DOHH2 (cell line): ENCODE results near the gene TRIM63.

Experiments used
- H3F3A ChIP-seq: fragments of 200-600 bp; sonication (generic), shearing (Covaris generic); 2 replicates; pipeline ENCODE4 v1.6.0; 2016; ENCODE audit warnings: antibody characterized with exemption, mild to moderate bottlenecking; ENCODE audit not compliant: control insufficient read depth, insufficient read depth
- H3K27ac ChIP-seq: fragments of 200-600 bp; sonication (generic); 2 replicates; pipeline ENCODE4 v1.5.1; 2014; ENCODE audit warnings: low read depth, mild to moderate bottlenecking, low read length, moderate library complexity
- H3K27me3 ChIP-seq: fragments of 200-600 bp; sonication (generic); 2 replicates; pipeline ENCODE4 v1.6.1; 2014; ENCODE audit warnings: mild to moderate bottlenecking, low read length, mixed read lengths; ENCODE audit not compliant: control insufficient read depth
- H3K36me3 ChIP-seq: fragments of 200-600 bp; sonication (generic); 2 replicates; pipeline ENCODE4 v1.6.1; 2014; ENCODE audit warnings: mild to moderate bottlenecking, low read length, moderate library complexity, mixed read lengths; ENCODE audit not compliant: control insufficient read depth
- H3K4me1 ChIP-seq: fragments of 200-600 bp; sonication (generic); 2 replicates; pipeline ENCODE4 v1.6.1; 2014; ENCODE audit warnings: mild to moderate bottlenecking, low read length, mixed read lengths; ENCODE audit not compliant: control insufficient read depth
- H3K4me2 ChIP-seq: fragments of 200-600 bp; sonication (generic); 2 replicates; pipeline ENCODE4 v1.6.0; 2014; ENCODE audit warnings: mild to moderate bottlenecking, low read length, moderate library complexity
- H3K4me3 ChIP-seq: fragments of 200-600 bp; sonication (generic); 2 replicates; pipeline ENCODE4 v1.5.1; 2014; ENCODE audit warnings: mild to moderate bottlenecking, low read length, mixed read lengths
- H3K79me2 ChIP-seq: fragments of 200-600 bp; sonication (generic); 2 replicates; pipeline ENCODE4 v1.6.1; 2014; ENCODE audit warnings: mild to moderate bottlenecking, low read length, mixed read lengths; ENCODE audit not compliant: control insufficient read depth
- H3K9me2 ChIP-seq: fragments of 200-600 bp; sonication (generic); replicated peaks from 2 replicates; pipeline ENCODE4 v1.6.1; 2014; ENCODE audit warnings: mild to moderate bottlenecking, low read length, mixed read lengths; ENCODE audit not compliant: control insufficient read depth
- H3K9me3 ChIP-seq: fragments of 200-600 bp; sonication (generic); 2 replicates; pipeline ENCODE4 v1.6.1; 2014; ENCODE audit warnings: antibody characterized with exemption, low read length, mixed read lengths; ENCODE audit not compliant: control insufficient read depth, insufficient read depth
- H4K20me1 ChIP-seq: fragments of 200-600 bp; sonication (generic); 2 replicates; pipeline ENCODE4 v1.6.0; 2014; ENCODE audit warnings: low read depth, mild to moderate bottlenecking, antibody characterized with exemption, low read length, moderate library complexity; ENCODE audit not compliant: control insufficient read depth, insufficient read depth
- CTCF ChIP-seq: fragments of 200-600 bp; sonication (generic); IDR thresholded peaks from one replicate; pipeline ENCODE4 v1.5.1; 2014; ENCODE audit warnings: antibody characterized with exemption, mild to moderate bottlenecking, low read depth, low read length; ENCODE audit not compliant: poor library complexity, severe bottlenecking
- EZH2phosphoT487 ChIP-seq: fragments of 200-600 bp; sonication (generic); IDR thresholded peaks from 2 replicates; pipeline ENCODE4 v1.6.1; 2017; ENCODE audit warnings: borderline replicate concordance, mild to moderate bottlenecking, antibody characterized with exemption, low read length, moderate library complexity, mixed read lengths

TRIM63 gene

GRCh38 chr1:26090893-26091292 is 23.5 kb upstream of the TRIM63 start:
- peaks cover 8% of the 10 kb centered on the region; the same call in 1 of the 2 replicates for H3K27me3 ChIP-seq
- TF ChIP-seq CTCF (no peak), EZH2phosphoT487 (no peak)
- no peaks in the 10 kb centered on the region for H3K79me2 ChIP-seq
- H3K4me1 ChIP-seq, result no peaks in the 10 kb centered on the region
- no peak overlapping the region for H3K4me3 ChIP-seq
- H3K9me3 ChIP-seq, result no peaks in the 10 kb centered on the region
- no peak overlapping the region for H3K4me2 ChIP-seq
- H3F3A ChIP-seq, result no peaks in the 10 kb centered on the region
- H4K20me1 ChIP-seq, result no peaks in the 10 kb centered on the region
- no peak overlapping the region for H3K27ac ChIP-seq
- no peaks in the 10 kb centered on the region for H3K36me3 ChIP-seq
- H3K9me2 ChIP-seq, result no peaks in the 10 kb centered on the region

- Histone ChIP-seq H3K4me1 (no peaks in the 10 kb centered on the region), H3K27me3 (peaks cover 13% of the 10 kb centered on the region; the same call in 1 of the 2 replicates), H3K79me2 (no peaks in the 10 kb centered on the region), H3F3A (no peaks in the 10 kb centered on the region), H3K9me3 (no peaks in the 10 kb centered on the region), H3K4me2 (no peak overlapping the region), H3K9me2 (no peaks in the 10 kb centered on the region), H3K36me3 (no peaks in the 10 kb centered on the region), H4K20me1 (no peaks in the 10 kb centered on the region), H3K4me3 (no peak overlapping the region), H3K27ac (no peak overlapping the region)
- no peak for TF ChIP-seq EZH2phosphoT487
- TF ChIP-seq CTCF, result no peak
These were observed 21.7 kb upstream of the TRIM63 start for GRCh38 chr1:26089125-26089524.

DNA sequence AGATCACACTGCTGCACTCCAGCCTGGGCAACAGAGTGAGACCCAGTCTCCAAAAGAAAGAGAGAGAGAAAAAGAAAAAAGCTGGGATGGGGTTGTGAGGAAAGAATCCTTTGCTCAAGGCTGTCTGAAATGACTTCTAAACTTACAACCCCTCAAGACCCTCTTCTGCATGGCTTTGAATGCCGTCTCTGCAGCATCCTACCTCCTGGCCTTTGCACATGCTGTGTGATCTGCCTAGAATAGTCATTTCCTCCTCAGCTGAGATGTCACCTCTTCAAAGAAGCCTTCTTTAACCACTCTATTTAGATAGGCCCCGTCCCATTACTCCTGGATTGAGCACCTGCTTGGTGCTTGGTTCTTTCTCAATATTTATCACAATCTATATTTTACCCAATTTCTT is 17.4 kb upstream of the TRIM63 start:
- peaks cover 11% of the 10 kb centered on the region; the same call in 1 of the 2 replicates for H3K27me3 ChIP-seq
- H3K4me1 ChIP-seq, result no peaks in the 10 kb centered on the region
- H3K9me2 ChIP-seq, result no peaks in the 10 kb centered on the region
- TF ChIP-seq EZH2phosphoT487 (no peak), CTCF (no peak)
- no peaks in the 10 kb centered on the region for H3K36me3 ChIP-seq
- no peaks in the 10 kb centered on the region for H3K79me2 ChIP-seq
- no peak overlapping the region for H3K27ac ChIP-seq
- no peak overlapping the region for H3K4me3 ChIP-seq
- no peak overlapping the region for H3K4me2 ChIP-seq
- H4K20me1 ChIP-seq, result no peaks in the 10 kb centered on the region
- no peaks in the 10 kb centered on the region for H3K9me3 ChIP-seq
- no peaks in the 10 kb centered on the region for H3F3A ChIP-seq
